GM12878 (cell line): ENCODE measurements around the gene ETV7. TPM values are rescaled to one million over a fixed set of nuclear protein-coding genes. Genes with fewer than 3 reads are reported as not detected.

ENCODE experiments used
- BACH1 ChIP-seq: fragments of 450-650 bp; IDR thresholded peaks from 2 replicates; pipeline ENCODE4 v1.6.1; 2017; ENCODE audit warnings: mild to moderate bottlenecking, borderline replicate concordance
- BHLHE40 ChIP-seq, 2 experiments: fragments of 450-650 bp in 1 of 2; IDR thresholded peaks; 2 replicates each; pipeline ENCODE4 v1.6.1; 2011 to 2017; ENCODE audit warnings: low read depth in 2 of 2, borderline replicate concordance in 1 of 2, improper control_type of control experiment in 1 of 2, low read length in 1 of 2, mild to moderate bottlenecking in 1 of 2
- CHD1 ChIP-seq: IDR thresholded peaks from 2 replicates; pipeline ENCODE4 v1.6.1; 2012; ENCODE audit warnings: low read depth, low read length, improper control_type of control experiment
- CHD4 ChIP-seq: fragments of 200-600 bp; sonication (generic); IDR thresholded peaks from 2 replicates; pipeline ENCODE4 v1.6.1; 2016; ENCODE audit warnings: mild to moderate bottlenecking
- DPF2 ChIP-seq: fragments of 450-650 bp; IDR thresholded peaks from 2 replicates; pipeline ENCODE4 v1.6.1; 2017; ENCODE audit warnings: mild to moderate bottlenecking
- EED ChIP-seq: sonication (generic); IDR thresholded peaks from 2 replicates; pipeline ENCODE4 v1.6.1; 2016; ENCODE audit warnings: antibody characterized with exemption, low read depth
- EP300 ChIP-seq, 2 experiments: fragments of 150-350 bp in 1 of 2; IDR thresholded peaks; 2 replicates each; pipeline ENCODE4 v1.6.1; 2011 to 2012; ENCODE audit warnings: low read depth in 2 of 2, low read length in 2 of 2, borderline replicate concordance in 1 of 2, improper control_type of control experiment in 1 of 2, inconsistent platforms in 1 of 2; ENCODE audit not compliant: control insufficient read depth in 1 of 2
- FOXK2 ChIP-seq: fragments of 450-650 bp; IDR thresholded peaks from 2 replicates; pipeline ENCODE4 v1.6.1; 2017; ENCODE audit warnings: mild to moderate bottlenecking, moderate library complexity
- MLLT1 ChIP-seq: fragments of 450-650 bp; IDR thresholded peaks from 2 replicates; pipeline ENCODE4 v1.6.1; 2016; ENCODE audit warnings: mild to moderate bottlenecking
- MXI1 ChIP-seq: fragments of 150-350 bp; IDR thresholded peaks from 2 replicates; pipeline ENCODE4 v1.6.1; 2011; ENCODE audit warnings: low read depth, mild to moderate bottlenecking, inconsistent platforms, low read length, improper control_type of control experiment
- MYC ChIP-seq: IDR thresholded peaks from 2 replicates; pipeline ENCODE4 v1.6.1; 2011; ENCODE audit warnings: mild to moderate bottlenecking, low read length, moderate library complexity, inconsistent platforms; ENCODE audit not compliant: insufficient read depth, insufficient replicate concordance, insufficient read length, severe bottlenecking
- NFXL1 ChIP-seq: fragments of 450-650 bp; IDR thresholded peaks from 2 replicates; pipeline ENCODE4 v1.6.1; 2017; ENCODE audit warnings: antibody characterized with exemption, mild to moderate bottlenecking, borderline replicate concordance
- NFYB ChIP-seq: IDR thresholded peaks from 2 replicates; pipeline ENCODE4 v1.6.1; 2011; ENCODE audit warnings: low read depth, mild to moderate bottlenecking, low read length, improper control_type of control experiment, moderate library complexity; ENCODE audit not compliant: insufficient read depth
- POLR2AphosphoS2 ChIP-seq: IDR thresholded peaks from 2 replicates; pipeline ENCODE4 v1.6.1; 2011; ENCODE audit warnings: low read depth, mild to moderate bottlenecking, low read length, improper control_type of control experiment, moderate library complexity
- PRDM15 ChIP-seq: fragments of 450-650 bp; formaldehyde crosslinking; IDR thresholded peaks from 2 replicates; pipeline ENCODE4 v1.4.0; 2020; ENCODE audit warnings: mild to moderate bottlenecking, moderate library complexity
- RB1 ChIP-seq: fragments of 450-650 bp; formaldehyde crosslinking; IDR thresholded peaks from 2 replicates; pipeline ENCODE4 v1.6.1; 2017; ENCODE audit warnings: mild to moderate bottlenecking, borderline replicate concordance
- RUNX3 ChIP-seq: IDR thresholded peaks from 2 replicates; pipeline ENCODE4 v1.6.1; 2012; ENCODE audit warnings: low read length, inconsistent platforms
- SIN3A ChIP-seq: IDR thresholded peaks from 2 replicates; pipeline ENCODE4 v1.6.1; 2012; ENCODE audit warnings: low read depth, low read length, improper control_type of control experiment
- SMAD5 ChIP-seq: IDR thresholded peaks from 2 replicates; pipeline ENCODE4 v1.6.1; 2016; ENCODE audit warnings: antibody characterized with exemption, low read depth
- STAT1 ChIP-seq: fragments of 450-650 bp; conservative IDR thresholded peaks from 2 replicates; pipeline ENCODE4 v1.6.1; 2014; ENCODE audit warnings: antibody characterized with exemption, mild to moderate bottlenecking
- ZNF687 ChIP-seq: fragments of 450-650 bp; IDR thresholded peaks from 2 replicates; pipeline ENCODE4 v1.6.1; 2017; ENCODE audit warnings: mild to moderate bottlenecking, moderate library complexity
- polyA plus RNA-seq, 11 experiments: library from polyadenylated mRNA; depleted of rRNA in 4 of 11; unstranded in 6 of 11; stranded (reverse) in 5 of 11; fragments of >200 nt; fragmentation: Nextera tagmentation in 4 of 11; fragmentation: Illumina TruSeq in 1 of 11; extraction: Ambion mirVana in 4 of 11; extraction: Trizol in 1 of 11; gene quantifications; 1 replicate in 1 of 11; 2 replicates in 10 of 11; pipeline versions ENCODE4 v1.2.1 to v1.2.3, GENCODE V29; 2011 to 2016; ENCODE audit warnings: inconsistent platforms in 2 of 11, missing spikeins in 2 of 11, low read depth in 1 of 11
- total RNA-seq, 4 experiments: library from RNA; depleted of rRNA in 3 of 4; stranded (reverse); fragments of >200 nt in 3 of 4; fragmentation: Illumina TruSeq in 1 of 4; extraction: Trizol in 1 of 4; gene quantifications; 2 replicates each; pipeline versions ENCODE4 v1.2.1 to v1.2.3, GENCODE V29; 2013 to 2021

The ETV7 gene
- total and polyA plus RNA-seq, 10 of the 15 experiments (the other 5 are each of a cell fraction or from before 2014, with no cell fraction given) = 0.04 to 1.8 (median 1.3) TPM

GRCh38 chr6:36364669-36365479, 22.6 kb downstream of the ETV7 start (continued):
- TF ChIP-seq RB1 = no peak
- no peak for TF ChIP-seq NFYB
- no peak for TF ChIP-seq NFXL1
- no peak for TF ChIP-seq FOXK2
- TF ChIP-seq SIN3A = no peak
- peak; percentile 65 for TF ChIP-seq ZNF687
- no peak for TF ChIP-seq SMAD5
- TF ChIP-seq MLLT1 = peak; percentile 28; the same call in 1 of the 2 replicates
- TF ChIP-seq POLR2AphosphoS2 = no peak
- TF ChIP-seq EED = peak; percentile 74
- no peak for TF ChIP-seq CHD1
- 0 out of 2 replicates have a peak, but pooled peaks have one; percentile 40 for TF ChIP-seq DPF2
- TF ChIP-seq PRDM15 = no peak
- TF ChIP-seq CHD4 = no peak
- TF ChIP-seq RUNX3 = no peak; the same call in 1 of the 2 replicates
- no peak for TF ChIP-seq BACH1
- TF ChIP-seq MYC = no peak
- TF ChIP-seq STAT1 = no peak
- TF ChIP-seq MXI1 = no peak
- 0 out of 4 replicates have a peak, but pooled peaks of 1 of the 2 experiments have one; percentile 9 for TF ChIP-seq EP300 (IDR thresholded peaks at IDR 0.05; ENCODE audit: borderline replicate concordance in 1 of 2, control insufficient read depth in 1 of 2, low read depth in 2 of 2, low read length in 2 of 2)
- TF ChIP-seq BHLHE40 (IDR thresholded peaks at IDR 0.05; ENCODE audit: borderline replicate concordance in 1 of 2, low read depth in 2 of 2, low read length in 1 of 2) = no peak
